Measurements from ENCODE around the gene PPFIBP1.

Gene PPFIBP1

GRCh38 chr12:27555925-27556778 lies 32.1 kb downstream of the PPFIBP1 start:
- TF ChIP-seq, protein P1, sequence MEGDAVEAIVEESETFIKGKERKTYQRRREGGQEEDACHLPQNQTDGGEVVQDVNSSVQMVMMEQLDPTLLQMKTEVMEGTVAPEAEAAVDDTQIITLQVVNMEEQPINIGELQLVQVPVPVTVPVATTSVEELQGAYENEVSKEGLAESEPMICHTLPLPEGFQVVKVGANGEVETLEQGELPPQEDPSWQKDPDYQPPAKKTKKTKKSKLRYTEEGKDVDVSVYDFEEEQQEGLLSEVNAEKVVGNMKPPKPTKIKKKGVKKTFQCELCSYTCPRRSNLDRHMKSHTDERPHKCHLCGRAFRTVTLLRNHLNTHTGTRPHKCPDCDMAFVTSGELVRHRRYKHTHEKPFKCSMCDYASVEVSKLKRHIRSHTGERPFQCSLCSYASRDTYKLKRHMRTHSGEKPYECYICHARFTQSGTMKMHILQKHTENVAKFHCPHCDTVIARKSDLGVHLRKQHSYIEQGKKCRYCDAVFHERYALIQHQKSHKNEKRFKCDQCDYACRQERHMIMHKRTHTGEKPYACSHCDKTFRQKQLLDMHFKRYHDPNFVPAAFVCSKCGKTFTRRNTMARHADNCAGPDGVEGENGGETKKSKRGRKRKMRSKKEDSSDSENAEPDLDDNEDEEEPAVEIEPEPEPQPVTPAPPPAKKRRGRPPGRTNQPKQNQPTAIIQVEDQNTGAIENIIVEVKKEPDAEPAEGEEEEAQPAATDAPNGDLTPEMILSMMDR (IDR thresholded peaks at IDR 0.05; ENCODE audit: low read depth, low read length) = no peak
- peak; percentile 51 to 76 for DNase-seq (ENCODE audit: low read depth in 2 of 2)
- no peak overlapping the region for H3K4me3 ChIP-seq (replicated peaks in 1 of 2; ENCODE audit: low read depth in 2 of 2, low read length in 2 of 2)

DNA sequence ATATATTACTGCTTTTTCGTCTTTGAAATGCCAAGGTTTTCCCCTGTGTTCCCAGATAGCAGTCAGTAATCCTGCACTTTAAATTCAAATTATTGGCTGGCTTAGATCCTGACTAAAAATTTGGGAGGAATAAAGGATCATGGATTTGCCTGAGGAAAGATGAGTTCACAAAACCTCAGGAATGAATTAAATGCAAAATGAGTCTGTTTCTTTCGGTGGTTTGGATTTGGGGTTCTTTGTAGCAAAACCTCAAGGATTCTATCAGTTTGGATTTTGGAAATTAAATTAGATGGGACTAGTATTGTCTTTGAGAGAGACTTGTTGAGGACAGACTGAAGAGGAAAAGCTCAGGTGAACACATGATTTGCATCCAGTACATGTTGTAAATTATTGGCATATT lies 36.1 kb downstream of the PPFIBP1 start:
- TF ChIP-seq, protein P1 (IDR thresholded peaks at IDR 0.05; ENCODE audit: low read depth, low read length) = no peak
- DNase-seq (ENCODE audit: low read depth in 2 of 2) = no peak

GRCh38 chr12:27561535-27562350 lies 37.7 kb downstream of the PPFIBP1 start:
- TF ChIP-seq, protein P1 (IDR thresholded peaks at IDR 0.05; ENCODE audit: low read depth, low read length) = no peak
- no peak overlapping the region for H3K4me3 ChIP-seq (replicated peaks in 1 of 2; ENCODE audit: low read depth in 2 of 2, low read length in 2 of 2)
- peak in 1 of 2 donors; percentile 40 for DNase-seq (ENCODE audit: low read depth in 2 of 2)

More for the DNA sequence above, 36.1 kb downstream of the PPFIBP1 start:
- no peak overlapping the region for H3K4me3 ChIP-seq (replicated peaks in 1 of 2; ENCODE audit: low read depth in 2 of 2, low read length in 2 of 2)

GRCh38 chr12:27564612-27565213 lies 40.7 kb downstream of the PPFIBP1 start:
- no peak overlapping the region for H3K4me3 ChIP-seq (replicated peaks in 1 of 2; ENCODE audit: low read depth in 2 of 2, low read length in 2 of 2)
- DNase-seq (ENCODE audit: low read depth in 2 of 2) = peak in 1 of 2 donors; percentile 39
- TF ChIP-seq, protein P1 (IDR thresholded peaks at IDR 0.05; ENCODE audit: low read depth, low read length) = no peak

GRCh38 chr12:27566159-27566558 lies 42.2 kb downstream of the PPFIBP1 start:
- TF ChIP-seq, protein P1 (IDR thresholded peaks at IDR 0.05; ENCODE audit: low read depth, low read length) = no peak
- no peak overlapping the region for H3K4me3 ChIP-seq (replicated peaks in 1 of 2; ENCODE audit: low read depth in 2 of 2, low read length in 2 of 2)
- DNase-seq (ENCODE audit: low read depth in 2 of 2) = no peak

DNA sequence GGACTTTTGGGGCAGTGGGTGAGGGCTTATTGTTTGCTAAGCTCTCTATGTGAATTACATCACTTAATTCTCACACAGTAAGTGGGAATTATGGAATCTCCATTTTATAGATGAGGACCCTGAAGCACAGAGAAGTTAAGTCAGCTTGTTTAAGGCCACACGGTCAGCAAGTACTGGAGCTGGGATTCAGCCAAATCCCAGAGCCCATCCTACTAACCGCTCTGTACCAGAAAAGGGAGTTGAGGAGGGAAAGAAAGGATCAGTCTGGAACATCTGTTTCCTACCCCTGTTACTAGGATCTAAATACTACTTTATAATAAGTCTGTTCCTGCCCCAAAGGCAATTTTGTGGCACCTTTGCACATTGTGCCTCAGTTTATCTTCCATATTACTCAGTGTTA lies 42.6 kb downstream of the PPFIBP1 start:
- TF ChIP-seq, protein P1 (IDR thresholded peaks at IDR 0.05; ENCODE audit: low read depth, low read length) = no peak
- no peak for DNase-seq (ENCODE audit: low read depth in 2 of 2)
- no peak overlapping the region for H3K4me3 ChIP-seq (replicated peaks in 1 of 2; ENCODE audit: low read depth in 2 of 2, low read length in 2 of 2)

Data from cardiac fibroblast (primary cell).